Neural cell (in vitro differentiated cells): ENCODE results near the gene FNDC3A. TPM values are rescaled to one million over a fixed set of nuclear protein-coding genes. Genes with fewer than 3 reads are reported as not detected.

Experiments
- H2AFZ ChIP-seq: fragments of 200-600, 300-800 bp; sonication (generic), shearing (Covaris generic); 2 replicates; pipeline ENCODE4 v1.6.0; 2014; ENCODE audit warnings: low read depth, mild to moderate bottlenecking, antibody characterized with exemption, low read length, moderate library complexity
- H3F3A ChIP-seq: fragments of 200-600 bp; shearing (Covaris generic); 2 replicates; pipeline ENCODE4 v1.6.1; 2016; ENCODE audit warnings: mild to moderate bottlenecking, moderate library complexity, mixed read lengths, antibody characterized with exemption, low read length; ENCODE audit not compliant: insufficient read depth, poor library complexity, severe bottlenecking
- H3K27ac ChIP-seq: fragments of 200-600, 300-800 bp; sonication (generic), shearing (Covaris generic); 2 replicates; pipeline ENCODE4 v1.5.1; 2014; ENCODE audit warnings: mild to moderate bottlenecking, low read length, moderate library complexity
- H3K27me3 ChIP-seq: fragments of 300-800, 200-600 bp; sonication (generic), shearing (Covaris generic); 2 replicates; pipeline ENCODE4 v1.6.0; 2014; ENCODE audit warnings: mild to moderate bottlenecking, low read depth, low read length, moderate library complexity; ENCODE audit not compliant: insufficient read depth
- H3K36me3 ChIP-seq: fragments of 300-800, 200-600 bp; sonication (generic), shearing (Covaris generic); 2 replicates; pipeline ENCODE4 v1.5.1; 2014; ENCODE audit warnings: mild to moderate bottlenecking, antibody characterized with exemption, low read length, moderate library complexity; ENCODE audit not compliant: insufficient read depth
- H3K4me2 ChIP-seq: fragments of 300-800, 200-600 bp; sonication (generic), shearing (Covaris generic); 2 replicates; pipeline ENCODE4 v1.6.0; 2014; ENCODE audit warnings: mild to moderate bottlenecking, low read length
- H3K4me3 ChIP-seq: fragments of 300-800, 200-600 bp; sonication (generic), shearing (Covaris generic); 2 replicates; pipeline ENCODE4 v1.5.1; 2014; ENCODE audit warnings: mild to moderate bottlenecking, low read length, moderate library complexity
- H3K79me2 ChIP-seq: fragments of 200-600 bp; shearing (Covaris generic); replicated peaks from 2 replicates; pipeline ENCODE4 v1.6.0; 2014; ENCODE audit warnings: mild to moderate bottlenecking, low read length, moderate library complexity; ENCODE audit not compliant: insufficient read depth
- H3K9ac ChIP-seq: fragments of 300-800, 200-600 bp; sonication (generic), shearing (Covaris generic); 2 replicates; pipeline ENCODE4 v1.6.1; 2016; ENCODE audit warnings: mild to moderate bottlenecking, low read length, mixed read lengths
- H3K9me2 ChIP-seq: fragments of 200-600 bp; shearing (Covaris generic); 2 replicates; pipeline ENCODE4 v1.6.1; 2016; ENCODE audit warnings: mild to moderate bottlenecking, low read length, mixed read lengths; ENCODE audit not compliant: insufficient read depth
- H3K9me3 ChIP-seq: fragments of 200-600, 300-800 bp; sonication (generic), shearing (Covaris generic); 2 replicates; pipeline ENCODE4 v1.6.1; 2016; ENCODE audit warnings: mild to moderate bottlenecking, mixed run types, low read length, moderate library complexity, mixed read lengths
- H4K20me1 ChIP-seq: fragments of 200-600 bp; shearing (Covaris generic); 2 replicates; pipeline ENCODE4 v1.6.1; 2016; ENCODE audit warnings: mild to moderate bottlenecking, mixed run types; ENCODE audit not compliant: insufficient read depth
- EP300 ChIP-seq: fragments of 450-650 bp; conservative IDR thresholded peaks from 2 replicates; pipeline ENCODE4 v1.6.1; 2014; ENCODE audit warnings: antibody characterized with exemption, mild to moderate bottlenecking, moderate library complexity; ENCODE audit not compliant: poor library complexity, severe bottlenecking
- EZH2 ChIP-seq: fragments of 200-600, 300-800 bp; shearing (Covaris generic), sonication (generic); IDR thresholded peaks from 2 replicates; pipeline ENCODE4 v1.6.1; 2014; ENCODE audit warnings: antibody characterized with exemption, low read length, borderline replicate concordance, mild to moderate bottlenecking; ENCODE audit not compliant: insufficient read depth, poor library complexity, severe bottlenecking
- MXI1 ChIP-seq: fragments of 450-650 bp; conservative IDR thresholded peaks from 2 replicates; pipeline ENCODE4 v1.6.1; 2014; ENCODE audit warnings: antibody characterized with exemption, mild to moderate bottlenecking; ENCODE audit not compliant: poor library complexity, severe bottlenecking
- POLR2AphosphoS5 ChIP-seq: IDR thresholded peaks from 2 replicates; pipeline ENCODE4 v1.6.1; 2012
- RAD21 ChIP-seq: fragments of 450-650 bp; conservative IDR thresholded peaks from 2 replicates; pipeline ENCODE4 v1.6.1; 2014; ENCODE audit warnings: antibody characterized with exemption, mild to moderate bottlenecking, moderate library complexity
- SMC3 ChIP-seq: fragments of 450-650 bp; conservative IDR thresholded peaks from 2 replicates; pipeline ENCODE4 v1.6.1; 2014; ENCODE audit warnings: antibody characterized with exemption, mild to moderate bottlenecking, moderate library complexity; ENCODE audit not compliant: poor library complexity
- TAF1 ChIP-seq: IDR thresholded peaks from 2 replicates; pipeline ENCODE4 v1.6.1; 2012; ENCODE audit warnings: low read depth
- polyA minus RNA-seq: library from RNA; depleted of rRNA, polyadenylated mRNA; stranded (reverse); fragments of >200 nt; gene quantifications from 2 replicates; pipeline ENCODE4 v1.2.3, GENCODE V29; 2014
- polyA plus RNA-seq: library from polyadenylated mRNA; depleted of rRNA; stranded (reverse); fragments of >200 nt; gene quantifications from 2 replicates; pipeline ENCODE4 v1.2.3, GENCODE V29; 2014
- TF ChIP-seq, protein P1 (sequence below): fragments of 450-650 bp; IDR thresholded peaks from 2 replicates; pipeline ENCODE4 v1.5.1; 2014; ENCODE audit warnings: antibody characterized with exemption, mild to moderate bottlenecking, moderate library complexity; ENCODE audit not compliant: poor library complexity, severe bottlenecking
- TF ChIP-seq, protein P2 (sequence below): IDR thresholded peaks from 2 replicates; pipeline ENCODE4 v1.6.1; 2012; ENCODE audit warnings: borderline replicate concordance

Gene FNDC3A, protein sequence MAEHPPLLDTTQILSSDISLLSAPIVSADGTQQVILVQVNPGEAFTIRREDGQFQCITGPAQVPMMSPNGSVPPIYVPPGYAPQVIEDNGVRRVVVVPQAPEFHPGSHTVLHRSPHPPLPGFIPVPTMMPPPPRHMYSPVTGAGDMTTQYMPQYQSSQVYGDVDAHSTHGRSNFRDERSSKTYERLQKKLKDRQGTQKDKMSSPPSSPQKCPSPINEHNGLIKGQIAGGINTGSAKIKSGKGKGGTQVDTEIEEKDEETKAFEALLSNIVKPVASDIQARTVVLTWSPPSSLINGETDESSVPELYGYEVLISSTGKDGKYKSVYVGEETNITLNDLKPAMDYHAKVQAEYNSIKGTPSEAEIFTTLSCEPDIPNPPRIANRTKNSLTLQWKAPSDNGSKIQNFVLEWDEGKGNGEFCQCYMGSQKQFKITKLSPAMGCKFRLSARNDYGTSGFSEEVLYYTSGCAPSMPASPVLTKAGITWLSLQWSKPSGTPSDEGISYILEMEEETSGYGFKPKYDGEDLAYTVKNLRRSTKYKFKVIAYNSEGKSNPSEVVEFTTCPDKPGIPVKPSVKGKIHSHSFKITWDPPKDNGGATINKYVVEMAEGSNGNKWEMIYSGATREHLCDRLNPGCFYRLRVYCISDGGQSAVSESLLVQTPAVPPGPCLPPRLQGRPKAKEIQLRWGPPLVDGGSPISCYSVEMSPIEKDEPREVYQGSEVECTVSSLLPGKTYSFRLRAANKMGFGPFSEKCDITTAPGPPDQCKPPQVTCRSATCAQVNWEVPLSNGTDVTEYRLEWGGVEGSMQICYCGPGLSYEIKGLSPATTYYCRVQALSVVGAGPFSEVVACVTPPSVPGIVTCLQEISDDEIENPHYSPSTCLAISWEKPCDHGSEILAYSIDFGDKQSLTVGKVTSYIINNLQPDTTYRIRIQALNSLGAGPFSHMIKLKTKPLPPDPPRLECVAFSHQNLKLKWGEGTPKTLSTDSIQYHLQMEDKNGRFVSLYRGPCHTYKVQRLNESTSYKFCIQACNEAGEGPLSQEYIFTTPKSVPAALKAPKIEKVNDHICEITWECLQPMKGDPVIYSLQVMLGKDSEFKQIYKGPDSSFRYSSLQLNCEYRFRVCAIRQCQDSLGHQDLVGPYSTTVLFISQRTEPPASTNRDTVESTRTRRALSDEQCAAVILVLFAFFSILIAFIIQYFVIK
- polyA plus RNA-seq (83.3 and 83.8 TPM in 2 replicates), polyA minus RNA-seq (153 and 181 TPM in 2 replicates)

DNA sequence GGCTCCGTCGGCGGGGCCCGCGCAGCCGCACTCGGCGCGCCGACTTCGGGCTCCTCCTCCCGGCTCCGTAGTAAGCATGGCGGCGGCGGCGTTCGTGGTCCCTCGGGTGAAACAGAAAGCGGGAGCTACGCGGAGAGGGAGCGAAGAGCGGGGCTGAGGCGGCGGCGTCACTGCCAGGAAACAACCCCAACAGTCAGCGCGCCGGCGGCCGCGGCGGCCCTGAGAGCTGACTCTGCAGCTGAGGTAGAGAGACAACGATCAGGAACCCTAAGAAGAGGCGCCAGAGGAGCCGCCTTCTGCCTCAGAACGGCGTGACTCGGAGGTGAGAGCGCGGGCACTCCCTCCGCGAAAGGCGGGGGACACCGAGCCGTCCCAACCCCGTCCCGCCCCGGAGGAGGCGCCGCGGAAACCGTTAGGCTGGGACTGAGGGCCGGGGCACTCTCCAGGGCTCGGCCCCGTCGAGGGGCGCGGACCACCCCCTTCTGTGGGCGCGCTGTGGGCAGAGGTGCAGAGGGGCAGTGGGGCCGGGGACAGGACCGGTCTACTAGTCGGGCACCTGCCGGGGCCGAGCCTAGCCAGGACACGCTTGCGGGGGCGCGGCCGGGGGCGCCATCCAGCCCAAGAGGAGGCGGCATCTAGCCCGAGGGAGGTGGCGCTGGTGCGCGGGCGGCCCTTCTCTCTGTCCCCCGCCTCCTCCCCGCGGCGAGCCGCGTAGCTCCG is at the start of gene FNDC3A:
Gene FNDC3A, plus strand, starts transcription at position 57 of the 720 bp plus-strand sequence. CDS start 30,279 bp downstream, outside the sequence.
- H4K20me1 ChIP-seq = no peaks in the 10 kb centered on the region
- peak within 1 kb of the TSS; percentile 88 for H3K9ac ChIP-seq
- H3K27ac ChIP-seq = peak within 1 kb of the TSS; percentile 92
- TF ChIP-seq, protein P1, sequence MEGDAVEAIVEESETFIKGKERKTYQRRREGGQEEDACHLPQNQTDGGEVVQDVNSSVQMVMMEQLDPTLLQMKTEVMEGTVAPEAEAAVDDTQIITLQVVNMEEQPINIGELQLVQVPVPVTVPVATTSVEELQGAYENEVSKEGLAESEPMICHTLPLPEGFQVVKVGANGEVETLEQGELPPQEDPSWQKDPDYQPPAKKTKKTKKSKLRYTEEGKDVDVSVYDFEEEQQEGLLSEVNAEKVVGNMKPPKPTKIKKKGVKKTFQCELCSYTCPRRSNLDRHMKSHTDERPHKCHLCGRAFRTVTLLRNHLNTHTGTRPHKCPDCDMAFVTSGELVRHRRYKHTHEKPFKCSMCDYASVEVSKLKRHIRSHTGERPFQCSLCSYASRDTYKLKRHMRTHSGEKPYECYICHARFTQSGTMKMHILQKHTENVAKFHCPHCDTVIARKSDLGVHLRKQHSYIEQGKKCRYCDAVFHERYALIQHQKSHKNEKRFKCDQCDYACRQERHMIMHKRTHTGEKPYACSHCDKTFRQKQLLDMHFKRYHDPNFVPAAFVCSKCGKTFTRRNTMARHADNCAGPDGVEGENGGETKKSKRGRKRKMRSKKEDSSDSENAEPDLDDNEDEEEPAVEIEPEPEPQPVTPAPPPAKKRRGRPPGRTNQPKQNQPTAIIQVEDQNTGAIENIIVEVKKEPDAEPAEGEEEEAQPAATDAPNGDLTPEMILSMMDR = no peak
- TF ChIP-seq, protein P2, sequence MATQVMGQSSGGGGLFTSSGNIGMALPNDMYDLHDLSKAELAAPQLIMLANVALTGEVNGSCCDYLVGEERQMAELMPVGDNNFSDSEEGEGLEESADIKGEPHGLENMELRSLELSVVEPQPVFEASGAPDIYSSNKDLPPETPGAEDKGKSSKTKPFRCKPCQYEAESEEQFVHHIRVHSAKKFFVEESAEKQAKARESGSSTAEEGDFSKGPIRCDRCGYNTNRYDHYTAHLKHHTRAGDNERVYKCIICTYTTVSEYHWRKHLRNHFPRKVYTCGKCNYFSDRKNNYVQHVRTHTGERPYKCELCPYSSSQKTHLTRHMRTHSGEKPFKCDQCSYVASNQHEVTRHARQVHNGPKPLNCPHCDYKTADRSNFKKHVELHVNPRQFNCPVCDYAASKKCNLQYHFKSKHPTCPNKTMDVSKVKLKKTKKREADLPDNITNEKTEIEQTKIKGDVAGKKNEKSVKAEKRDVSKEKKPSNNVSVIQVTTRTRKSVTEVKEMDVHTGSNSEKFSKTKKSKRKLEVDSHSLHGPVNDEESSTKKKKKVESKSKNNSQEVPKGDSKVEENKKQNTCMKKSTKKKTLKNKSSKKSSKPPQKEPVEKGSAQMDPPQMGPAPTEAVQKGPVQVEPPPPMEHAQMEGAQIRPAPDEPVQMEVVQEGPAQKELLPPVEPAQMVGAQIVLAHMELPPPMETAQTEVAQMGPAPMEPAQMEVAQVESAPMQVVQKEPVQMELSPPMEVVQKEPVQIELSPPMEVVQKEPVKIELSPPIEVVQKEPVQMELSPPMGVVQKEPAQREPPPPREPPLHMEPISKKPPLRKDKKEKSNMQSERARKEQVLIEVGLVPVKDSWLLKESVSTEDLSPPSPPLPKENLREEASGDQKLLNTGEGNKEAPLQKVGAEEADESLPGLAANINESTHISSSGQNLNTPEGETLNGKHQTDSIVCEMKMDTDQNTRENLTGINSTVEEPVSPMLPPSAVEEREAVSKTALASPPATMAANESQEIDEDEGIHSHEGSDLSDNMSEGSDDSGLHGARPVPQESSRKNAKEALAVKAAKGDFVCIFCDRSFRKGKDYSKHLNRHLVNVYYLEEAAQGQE = peak; percentile 87
- TF ChIP-seq TAF1 (peak; percentile 89), RAD21 (no peak), EP300 (no peak), MXI1 (peak; percentile 73), EZH2 (no peak), POLR2AphosphoS5 (peak; percentile 54), SMC3 (peak; percentile 9)
- H3K79me2 ChIP-seq = peaks cover 42% of the 10 kb centered on the region
- H2AFZ ChIP-seq = peak within 1 kb of the TSS; percentile 52
- H3F3A ChIP-seq = peaks cover 4% of the 10 kb centered on the region
- H3K9me3 ChIP-seq = no peaks in the 10 kb centered on the region
- no peaks in the 10 kb centered on the region for H3K36me3 ChIP-seq
- peak within 1 kb of the TSS; percentile 81 for H3K4me2 ChIP-seq
- H3K9me2 ChIP-seq = no peaks in the 10 kb centered on the region
- H3K4me3 ChIP-seq = peak within 1 kb of the TSS; percentile 89
- no peaks in the 10 kb centered on the region for H3K27me3 ChIP-seq
